HG02623 (cell line): ENCODE measurements around the gene TMEM255B.
"Not testable (repeated sequence)": the region's sequence is repeated elsewhere in the genome, so short reads cannot be mapped to it uniquely, and the experiment has no call there.

Experiments
- ATAC-seq: cut with Tn5 transposase; IDR thresholded peaks from one replicate; pipeline ENCODE4 v1.9.1; 2021; ENCODE audit warnings: moderate library complexity; ENCODE audit not compliant: unreplicated experiment

TMEM255B gene

DNA sequence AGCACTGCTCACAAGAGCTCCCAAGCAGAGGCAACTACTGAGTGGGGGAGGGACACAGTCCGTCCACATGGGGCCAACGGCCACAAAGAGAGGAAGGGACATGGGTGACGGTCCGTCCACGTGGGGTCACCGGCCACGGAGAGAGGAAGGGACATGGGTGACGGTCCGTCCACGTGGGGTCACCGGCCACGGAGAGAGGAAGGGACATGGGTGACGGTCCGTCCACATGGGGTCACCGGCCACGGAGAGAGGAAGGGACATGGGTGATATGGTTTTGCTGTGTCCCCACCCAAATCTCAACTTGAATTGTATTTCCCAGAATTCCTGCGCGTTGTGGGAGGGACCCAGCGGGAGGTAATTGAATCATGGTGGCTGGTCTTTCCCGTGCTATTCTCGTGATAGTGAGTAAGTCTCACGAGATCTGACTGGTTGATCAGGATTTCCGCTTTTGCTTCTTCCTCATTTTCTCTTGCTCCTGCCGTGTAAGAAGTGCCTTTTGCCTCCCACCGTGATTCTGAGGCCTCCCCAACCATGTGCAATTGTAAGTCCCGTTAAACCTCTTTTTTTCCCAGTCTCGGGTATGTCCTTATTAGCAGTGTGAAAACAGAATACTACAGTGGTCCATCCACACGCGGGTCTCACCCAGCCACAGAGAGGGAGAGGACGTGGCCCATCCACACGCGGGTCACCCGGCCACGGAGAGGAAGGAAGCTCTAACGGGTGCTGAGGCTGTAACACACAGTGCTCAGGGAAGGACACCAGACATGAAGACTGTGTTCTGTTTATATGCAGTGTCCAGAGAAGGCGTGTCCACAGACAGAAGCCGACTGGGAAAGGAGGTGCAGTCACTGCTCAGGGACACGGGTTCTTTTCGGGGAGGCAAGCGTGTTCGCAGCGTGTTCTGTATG lies 56.4 kb downstream of the TMEM255B start:
- ATAC-seq = peak; percentile 40

GRCh38 chr13:113816254-113816929 lies 57.4 kb downstream of the TMEM255B start:
- no peak for ATAC-seq

GRCh38 chr13:113816946-113817859 lies 58.2 kb downstream of the TMEM255B start:
- no peak for ATAC-seq

DNA sequence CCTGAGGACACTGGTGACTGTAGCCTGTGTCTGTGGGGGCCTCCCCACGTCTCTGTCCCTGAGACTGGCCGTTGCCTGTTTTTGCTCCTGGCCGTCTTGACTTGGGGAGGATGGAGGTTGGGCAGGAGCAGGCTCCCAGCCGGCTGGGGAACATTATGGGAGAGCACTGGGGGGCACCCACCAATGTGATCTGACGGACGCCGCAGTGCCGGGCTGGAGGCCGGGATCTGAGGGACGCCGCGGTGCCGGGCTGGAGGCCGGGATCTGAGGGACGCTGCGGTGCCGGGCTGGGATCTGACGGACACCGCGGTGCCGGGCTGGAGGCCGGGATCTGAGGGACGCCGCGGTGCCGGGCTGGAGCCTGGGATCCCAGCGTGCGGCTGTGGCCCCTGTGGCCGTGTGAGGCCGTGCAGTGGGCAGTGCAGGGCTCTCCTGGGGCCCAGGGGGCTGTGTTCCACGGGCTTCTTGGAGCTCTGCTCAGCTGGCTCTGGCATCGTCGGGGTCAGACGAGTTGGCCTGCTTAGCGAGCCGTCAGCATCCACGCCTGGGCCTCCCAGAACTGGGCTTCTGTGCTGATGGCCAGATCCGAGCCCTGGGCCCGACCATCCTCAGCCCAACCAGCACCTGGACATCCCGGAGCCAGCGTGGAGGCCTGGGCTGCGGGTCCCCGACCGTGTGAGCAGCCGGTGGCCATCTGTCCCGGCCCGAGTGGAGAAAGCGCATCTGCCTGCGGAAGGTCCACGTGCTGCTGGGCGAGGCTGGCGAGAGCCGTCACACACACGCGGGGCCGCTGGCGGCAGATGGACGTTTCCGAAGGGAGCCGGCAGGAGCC lies 59.0 kb downstream of the TMEM255B start:
- ATAC-seq = no peak

DNA sequence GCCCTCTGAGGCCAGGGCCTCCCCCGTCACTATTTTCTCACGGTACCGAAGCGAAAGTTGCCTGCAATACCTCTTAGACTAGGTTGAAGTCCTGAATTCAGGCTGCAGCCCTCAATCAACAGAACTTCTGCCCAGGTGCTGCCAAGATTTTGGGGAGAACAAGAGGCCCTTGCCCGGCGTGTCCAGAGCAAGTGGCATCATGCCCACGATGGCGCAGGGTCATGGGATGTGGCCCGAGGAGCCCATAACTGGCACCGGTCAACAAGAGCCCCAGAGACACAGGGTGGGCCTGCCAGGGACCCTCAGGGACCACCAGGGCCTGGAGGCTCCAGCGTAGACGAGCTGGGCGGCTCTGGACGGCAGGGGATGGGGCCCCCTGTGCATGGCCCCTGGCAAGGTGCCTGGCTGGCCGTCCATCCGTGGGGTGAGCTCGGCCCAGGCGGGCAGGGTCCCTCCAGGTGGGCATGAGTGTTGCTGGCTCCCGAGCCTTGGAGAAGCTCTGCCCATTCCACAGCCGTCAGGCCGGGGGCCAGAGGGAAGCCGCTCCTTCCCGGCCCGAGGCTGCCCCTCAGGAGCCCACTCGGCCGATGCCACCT lies 59.8 kb downstream of the TMEM255B start:
- ATAC-seq = no peak

- no peak for ATAC-seq
Observed at GRCh38 chr13:113819341-113819730, 60.3 kb downstream of the TMEM255B start.

GRCh38 chr13:113819731-113820715 lies 61.0 kb downstream of the TMEM255B start:
- ATAC-seq = no peak

- ATAC-seq = no peak
Observed at GRCh38 chr13:113820813-113821651, 62.0 kb downstream of the TMEM255B start.

- ATAC-seq = no peak
Observed at GRCh38 chr13:113821847-113822246, 62.8 kb downstream of the TMEM255B start.

GRCh38 chr13:113822266-113822665 lies 63.2 kb downstream of the TMEM255B start:
- no peak for ATAC-seq

- ATAC-seq = no peak
Observed at GRCh38 chr13:113822956-113823744, 64.1 kb downstream of the TMEM255B start.

GRCh38 chr13:113823771-113824170 lies 64.7 kb downstream of the TMEM255B start:
- ATAC-seq = no peak

DNA sequence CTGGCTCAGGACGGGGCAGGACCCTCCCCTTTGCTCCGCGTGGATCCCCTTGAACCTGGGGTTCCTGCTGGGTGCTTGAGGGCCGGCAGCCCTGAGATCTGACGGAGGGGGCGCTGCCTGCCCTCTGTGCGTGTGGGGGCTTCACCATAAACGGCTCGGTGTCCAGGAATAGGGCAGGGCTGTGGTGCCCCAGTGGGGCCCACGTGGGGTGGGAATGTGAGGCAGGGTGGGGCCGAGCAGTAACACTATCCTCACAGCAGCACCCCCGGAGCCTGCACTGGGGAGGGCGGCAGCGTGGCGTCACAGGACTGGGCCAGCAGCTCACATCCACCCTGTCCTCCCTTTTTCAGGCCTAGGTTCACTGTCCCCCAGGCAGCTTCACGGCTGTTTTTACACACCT lies 66.8 kb downstream of the TMEM255B start:
- no peak for ATAC-seq

- ATAC-seq = not testable (repeated sequence)
Observed at GRCh38 chr13:113826446-113826845, 67.4 kb downstream of the TMEM255B start.

- ATAC-seq = no peak
Observed at GRCh38 chr13:113827021-113827420, 68.0 kb downstream of the TMEM255B start.

DNA sequence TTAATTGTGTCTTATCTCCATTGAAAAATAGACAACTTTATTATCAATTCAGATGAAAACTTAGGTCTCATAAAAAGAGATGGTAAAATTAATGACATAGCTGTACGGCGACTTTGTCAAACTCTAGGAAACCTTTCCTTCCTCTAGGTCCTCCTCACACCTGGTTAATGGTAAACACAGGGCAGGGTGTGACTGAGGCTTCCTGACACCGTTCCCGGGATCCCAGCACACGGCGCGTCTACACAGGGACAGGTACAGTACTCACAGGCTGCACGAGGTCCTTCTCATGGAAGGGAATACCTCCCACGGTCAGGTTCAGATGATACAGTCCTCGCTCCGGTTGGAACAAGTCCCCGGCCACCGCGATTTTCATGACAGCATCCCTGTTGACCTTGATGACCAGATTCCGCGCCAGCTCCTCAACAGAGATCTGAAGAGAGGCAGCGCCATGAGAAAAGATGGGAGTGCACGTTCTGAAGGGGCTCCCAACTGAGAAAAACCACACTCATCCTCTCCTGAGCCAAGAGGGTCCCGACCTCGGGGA lies 69.3 kb downstream of the TMEM255B start:
- no peak for ATAC-seq
